Fibroblast of the aortic adventitia (primary cell): Measurements from ENCODE around the gene C10orf67. TPM values are rescaled to one million over a fixed set of nuclear protein-coding genes. Genes with fewer than 3 reads are reported as not detected.
A peak's percentile ranks its signal among the peaks of the same experiment; 100 is the strongest.

ENCODE experiments used
- DNase-seq: peaks from one replicate; pipeline ENCODE4 v3.0.0-alpha.2; 2010; ENCODE audit warnings: low read depth
- H3K4me3 ChIP-seq: 2 replicates; pipeline ENCODE4 v1.5.1; 2011; ENCODE audit warnings: low read depth, mild to moderate bottlenecking, control low read depth, low read length, moderate library complexity
- small RNA-seq: library from RNA; depleted of rRNA; stranded (forward); fragments of <200 nt; gene quantifications from one replicate; pipeline ENCODE3, GENCODE V24; 2012
- total RNA-seq: library from RNA; depleted of rRNA; stranded (reverse); fragments of >200 nt; gene quantifications from 2 replicates; pipeline ENCODE4 v1.2.3, GENCODE V29; 2012; ENCODE audit warnings: low replicate concordance
- TF ChIP-seq, protein P1 (sequence below): IDR thresholded peaks from 2 replicates; pipeline ENCODE4 v1.5.1; 2011; ENCODE audit warnings: mild to moderate bottlenecking, low read length, control low read depth, inconsistent platforms; ENCODE audit not compliant: insufficient read depth

Gene C10orf67
- total RNA-seq, 1 donor: 0.09 TPM

DNA sequence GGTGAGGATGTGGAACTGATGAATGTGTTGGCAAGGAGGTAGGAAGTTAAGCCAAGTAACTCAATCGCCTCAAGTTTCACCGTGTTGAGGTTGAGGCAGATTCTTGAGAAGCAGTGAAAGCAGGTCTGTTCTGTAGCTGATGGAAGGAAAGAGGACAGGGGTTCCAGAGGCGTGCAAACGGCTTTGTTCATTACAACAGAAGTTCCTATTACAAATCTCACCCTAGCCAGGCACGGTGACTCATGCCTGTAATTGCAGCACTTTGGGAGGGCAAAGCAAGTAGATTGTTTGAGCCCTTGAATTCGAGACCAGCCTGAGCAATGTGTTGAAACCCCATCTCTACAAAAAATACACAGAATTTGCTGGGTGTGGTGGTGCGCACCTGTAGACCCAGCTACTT is 189.4 kb downstream of the C10orf67 start:
- no peak overlapping the region for H3K4me3 ChIP-seq
- peak; percentile 4 for DNase-seq
- TF ChIP-seq, protein P1, sequence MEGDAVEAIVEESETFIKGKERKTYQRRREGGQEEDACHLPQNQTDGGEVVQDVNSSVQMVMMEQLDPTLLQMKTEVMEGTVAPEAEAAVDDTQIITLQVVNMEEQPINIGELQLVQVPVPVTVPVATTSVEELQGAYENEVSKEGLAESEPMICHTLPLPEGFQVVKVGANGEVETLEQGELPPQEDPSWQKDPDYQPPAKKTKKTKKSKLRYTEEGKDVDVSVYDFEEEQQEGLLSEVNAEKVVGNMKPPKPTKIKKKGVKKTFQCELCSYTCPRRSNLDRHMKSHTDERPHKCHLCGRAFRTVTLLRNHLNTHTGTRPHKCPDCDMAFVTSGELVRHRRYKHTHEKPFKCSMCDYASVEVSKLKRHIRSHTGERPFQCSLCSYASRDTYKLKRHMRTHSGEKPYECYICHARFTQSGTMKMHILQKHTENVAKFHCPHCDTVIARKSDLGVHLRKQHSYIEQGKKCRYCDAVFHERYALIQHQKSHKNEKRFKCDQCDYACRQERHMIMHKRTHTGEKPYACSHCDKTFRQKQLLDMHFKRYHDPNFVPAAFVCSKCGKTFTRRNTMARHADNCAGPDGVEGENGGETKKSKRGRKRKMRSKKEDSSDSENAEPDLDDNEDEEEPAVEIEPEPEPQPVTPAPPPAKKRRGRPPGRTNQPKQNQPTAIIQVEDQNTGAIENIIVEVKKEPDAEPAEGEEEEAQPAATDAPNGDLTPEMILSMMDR: no peak

Small RNA genes lying within 50 kb of the gene (small RNA-seq; reads per million reads assigned to genes)
- gene MIR1254-2 (not detected), gene RF00561 (not detected)

Other genes starting within 250 kb of the C10orf67 start
- gene MSRB2, start 249.2 kb downstream of the C10orf67 start, total RNA-seq: 7.3 and 12.0 TPM in 2 replicates
- gene PTF1A, start 152.5 kb downstream of the C10orf67 start, total RNA-seq: not detected in 2 replicates
- 6.1 and 8.0 TPM in 2 replicates for gene OTUD1, start 94.3 kb upstream of the C10orf67 start, total RNA-seq